Measurements from ENCODE around the gene C11orf98. TPM values are rescaled to one million over a fixed set of nuclear protein-coding genes. Genes with fewer than 3 reads are reported as not detected.
A peak's percentile ranks its signal among the peaks of the same experiment; 100 is the strongest.

Gene C11orf98
- total RNA-seq, 1 experiment from 2014 or later, result 83.6 TPM

GRCh38 chr11:62669420-62670161 is 4.6 kb upstream of the C11orf98 start:
- Histone ChIP-seq H3K36me3 (ENCODE audit: insufficient read depth, low read length) (peaks cover 9% of the 10 kb centered on the region; the same call in 1 of the 2 replicates), H3K27ac (ENCODE audit: low read length) (peak overlapping the region; percentile 42; the same call in 1 of the 2 replicates), H3K4me2 (ENCODE audit: low read depth, low read length, poor library complexity, severe bottlenecking) (peak overlapping the region; percentile 93), H3K9ac (ENCODE audit: low read length) (peak overlapping the region; percentile 14; the same call in 1 of the 2 replicates), H4K20me1 (ENCODE audit: insufficient read depth, low read depth, low read length) (no peaks in the 10 kb centered on the region; the same call in 1 of the 2 replicates), H3K4me1 (ENCODE audit: low read length) (peaks cover 49% of the 10 kb centered on the region), H2AFZ (ENCODE audit: low read length) (no peak overlapping the region), H3K9me2 (replicated peaks; ENCODE audit: insufficient read depth, low read length) (no peaks in the 10 kb centered on the region), H3K27me3 (ENCODE audit: low read length) (no peaks in the 10 kb centered on the region), H3K79me2 (ENCODE audit: low read length) (peaks cover 77% of the 10 kb centered on the region), H3K9me3 (ENCODE audit: low read length) (no peaks in the 10 kb centered on the region), H3K4me3 (ENCODE audit: low read length) (no peak overlapping the region)
- DNase-seq, result no peak

- Histone ChIP-seq H3K27me3 (ENCODE audit: low read length) (no peaks in the 10 kb centered on the region), H3K4me3 (ENCODE audit: low read length) (peak overlapping the region; percentile 100; the same call in 1 of the 2 replicates), H3K9me3 (ENCODE audit: low read length) (no peaks in the 10 kb centered on the region), H3K9ac (ENCODE audit: low read length) (peak overlapping the region; percentile 100), H3K27ac (ENCODE audit: low read length) (peak overlapping the region; percentile 88), H3K79me2 (ENCODE audit: low read length) (peaks cover 73% of the 10 kb centered on the region), H3K36me3 (ENCODE audit: insufficient read depth, low read length) (peaks cover 15% of the 10 kb centered on the region), H3K4me2 (ENCODE audit: low read depth, low read length, poor library complexity, severe bottlenecking) (peak overlapping the region; percentile 76), H3K4me1 (ENCODE audit: low read length) (peaks cover 46% of the 10 kb centered on the region), H3K9me2 (replicated peaks; ENCODE audit: insufficient read depth, low read length) (no peaks in the 10 kb centered on the region), H4K20me1 (ENCODE audit: insufficient read depth, low read depth, low read length) (no peaks in the 10 kb centered on the region; the same call in 1 of the 2 replicates), H2AFZ (ENCODE audit: low read length) (no peak overlapping the region)
- no peak for DNase-seq
These were observed 2.5 kb upstream of the C11orf98 start for GRCh38 chr11:62667460-62667859.

DNA sequence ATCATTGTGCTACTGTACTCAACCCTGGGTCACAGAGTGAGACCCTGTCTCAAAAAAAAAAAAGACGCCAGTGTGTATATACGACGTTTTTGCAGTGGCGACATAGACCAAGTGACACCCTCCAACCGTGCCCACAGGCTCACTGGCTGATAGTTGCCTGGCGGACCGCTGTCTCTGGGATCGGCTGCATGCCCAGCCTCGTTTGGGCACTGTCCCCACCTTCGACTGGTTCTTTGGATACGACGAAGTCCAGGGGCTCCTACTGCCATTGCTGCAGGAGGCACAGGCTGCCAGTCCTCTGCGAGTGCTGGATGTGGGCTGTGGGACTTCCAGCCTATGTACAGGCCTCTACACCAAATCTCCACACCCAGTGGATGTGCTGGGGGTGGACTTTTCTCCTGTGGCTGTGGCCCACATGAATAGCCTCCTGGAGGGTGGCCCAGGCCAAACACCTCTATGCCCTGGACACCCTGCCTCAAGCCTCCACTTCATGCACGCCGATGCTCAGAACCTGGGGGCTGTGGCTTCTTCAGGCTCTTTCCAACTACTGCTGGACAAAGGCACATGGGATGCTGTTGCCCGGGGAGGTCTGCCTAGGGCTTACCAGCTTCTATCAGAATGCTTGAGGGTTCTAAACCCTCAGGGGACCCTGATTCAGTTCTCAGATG is 1.4 kb upstream of the C11orf98 start:
- H3K9me2 ChIP-seq (replicated peaks; ENCODE audit: insufficient read depth, low read length), result no peaks in the 10 kb centered on the region
- H3K36me3 ChIP-seq (ENCODE audit: insufficient read depth, low read length), result peaks cover 17% of the 10 kb centered on the region
- peak overlapping the region; percentile 100 for H3K4me3 ChIP-seq (ENCODE audit: low read length)
- H3K27ac ChIP-seq (ENCODE audit: low read length), result peak overlapping the region; percentile 88
- H3K9me3 ChIP-seq (ENCODE audit: low read length), result no peaks in the 10 kb centered on the region
- peaks cover 44% of the 10 kb centered on the region for H3K4me1 ChIP-seq (ENCODE audit: low read length)
- no peaks in the 10 kb centered on the region for H3K27me3 ChIP-seq (ENCODE audit: low read length)
- H4K20me1 ChIP-seq (ENCODE audit: insufficient read depth, low read depth, low read length), result no peaks in the 10 kb centered on the region; the same call in 1 of the 2 replicates
- H2AFZ ChIP-seq (ENCODE audit: low read length), result no peak overlapping the region
- H3K9ac ChIP-seq (ENCODE audit: low read length), result peak overlapping the region; percentile 100
- peak; percentile 60 for DNase-seq
- H3K79me2 ChIP-seq (ENCODE audit: low read length), result peaks cover 65% of the 10 kb centered on the region
- H3K4me2 ChIP-seq (ENCODE audit: low read depth, low read length, poor library complexity, severe bottlenecking), result peak overlapping the region; percentile 76

DNA sequence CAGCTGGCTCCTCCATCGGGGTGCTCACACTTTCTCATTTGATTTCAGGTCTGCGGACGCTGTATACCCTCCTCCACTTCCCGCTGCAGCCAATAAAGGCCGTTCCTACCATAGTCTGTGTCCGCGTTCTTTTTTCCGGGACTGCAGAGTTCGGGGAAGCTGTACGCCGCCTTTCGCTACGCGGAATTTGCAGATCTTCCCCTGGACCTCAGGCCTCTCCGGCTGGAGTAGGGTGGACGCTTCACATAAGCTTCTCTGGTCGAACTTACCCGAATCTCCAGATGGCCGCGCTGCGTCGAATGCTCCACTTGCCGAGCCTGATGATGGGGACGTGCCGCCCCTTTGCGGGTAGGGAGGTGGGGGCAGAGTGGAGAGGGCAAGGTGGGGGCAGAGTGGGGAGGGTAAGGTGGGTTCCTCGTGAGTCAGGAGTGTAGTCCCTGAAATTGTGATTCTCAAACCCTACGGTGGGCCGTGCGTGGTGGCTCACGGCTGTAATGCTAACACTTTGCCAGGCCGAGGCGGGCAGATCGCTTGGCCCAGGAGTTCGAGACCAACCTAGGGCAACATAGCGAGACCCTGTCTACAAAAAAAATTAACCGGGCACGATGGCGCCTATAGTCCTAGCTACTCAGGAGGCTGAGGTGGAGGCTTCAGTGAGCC is 719 bp upstream of the C11orf98 start:
- peaks cover 17% of the 10 kb centered on the region for H3K36me3 ChIP-seq (ENCODE audit: insufficient read depth, low read length)
- peak overlapping the region; percentile 100 for H3K4me3 ChIP-seq (ENCODE audit: low read length)
- no peaks in the 10 kb centered on the region for H3K9me3 ChIP-seq (ENCODE audit: low read length)
- DNase-seq, result peak; percentile 81
- H2AFZ ChIP-seq (ENCODE audit: low read length), result no peak overlapping the region
- peak overlapping the region; percentile 100 for H3K9ac ChIP-seq (ENCODE audit: low read length)
- H3K27ac ChIP-seq (ENCODE audit: low read length), result peak overlapping the region; percentile 88
- H3K4me2 ChIP-seq (ENCODE audit: low read depth, low read length, poor library complexity, severe bottlenecking), result peak overlapping the region; percentile 76
- no peaks in the 10 kb centered on the region; the same call in 1 of the 2 replicates for H4K20me1 ChIP-seq (ENCODE audit: insufficient read depth, low read depth, low read length)
- H3K27me3 ChIP-seq (ENCODE audit: low read length), result no peaks in the 10 kb centered on the region
- peaks cover 40% of the 10 kb centered on the region for H3K4me1 ChIP-seq (ENCODE audit: low read length)
- peaks cover 58% of the 10 kb centered on the region for H3K79me2 ChIP-seq (ENCODE audit: low read length)
- H3K9me2 ChIP-seq (replicated peaks; ENCODE audit: insufficient read depth, low read length), result no peaks in the 10 kb centered on the region

DNA sequence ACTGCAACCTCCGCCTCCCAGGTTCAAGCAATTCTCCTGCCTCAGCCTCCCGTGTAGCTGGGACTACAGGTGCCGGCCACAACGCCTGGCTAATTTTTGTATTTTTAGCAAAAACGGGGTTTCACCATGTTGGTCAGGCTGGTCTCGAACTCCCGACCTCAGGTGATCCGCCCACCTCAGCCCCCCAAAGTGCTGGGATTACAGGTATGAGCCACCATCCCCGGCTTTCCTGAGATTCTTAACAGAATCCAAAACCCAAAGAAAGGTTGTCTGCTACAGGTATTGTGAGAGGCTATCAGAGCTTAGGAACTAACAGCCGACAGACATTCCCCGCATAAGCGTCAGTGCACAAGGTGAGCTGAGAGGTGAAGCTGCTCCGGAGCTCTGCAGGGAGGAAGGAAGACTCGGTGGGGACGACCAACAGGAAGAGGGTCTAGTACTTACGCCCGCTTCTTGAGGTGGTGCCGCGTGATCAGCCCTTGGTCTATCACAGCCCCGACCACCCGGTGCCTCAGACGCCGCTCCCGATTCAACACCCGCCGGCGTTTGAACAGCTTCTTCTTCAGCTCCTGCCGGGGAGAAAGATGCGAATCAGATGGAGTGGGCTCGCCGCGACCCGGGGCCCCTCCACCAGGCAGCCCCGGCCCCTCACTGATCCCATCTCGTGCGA is 470 bp downstream of the C11orf98 start:
- Histone ChIP-seq H3K27ac (ENCODE audit: low read length) (peak overlapping the region; percentile 88), H3K36me3 (ENCODE audit: insufficient read depth, low read length) (peaks cover 17% of the 10 kb centered on the region), H3K79me2 (ENCODE audit: low read length) (peaks cover 47% of the 10 kb centered on the region), H3K9ac (ENCODE audit: low read length) (peak overlapping the region; percentile 100), H3K4me1 (ENCODE audit: low read length) (peaks cover 30% of the 10 kb centered on the region), H3K9me2 (replicated peaks; ENCODE audit: insufficient read depth, low read length) (no peaks in the 10 kb centered on the region), H3K27me3 (ENCODE audit: low read length) (no peaks in the 10 kb centered on the region), H2AFZ (ENCODE audit: low read length) (peak overlapping the region; percentile 84; the same call in 1 of the 2 replicates), H3K4me3 (ENCODE audit: low read length) (peak overlapping the region; percentile 100), H3K4me2 (ENCODE audit: low read depth, low read length, poor library complexity, severe bottlenecking) (peak overlapping the region; percentile 76), H3K9me3 (ENCODE audit: low read length) (no peaks in the 10 kb centered on the region), H4K20me1 (ENCODE audit: insufficient read depth, low read depth, low read length) (no peaks in the 10 kb centered on the region; the same call in 1 of the 2 replicates)
- peak; percentile 89 for DNase-seq

- H3K4me3 ChIP-seq (ENCODE audit: low read length), result no peak overlapping the region
- no peaks in the 10 kb centered on the region for H3K9me2 ChIP-seq (replicated peaks; ENCODE audit: insufficient read depth, low read length)
These were observed 8.1 kb downstream of the C11orf98 start for GRCh38 chr11:62656796-62657429.

DNA sequence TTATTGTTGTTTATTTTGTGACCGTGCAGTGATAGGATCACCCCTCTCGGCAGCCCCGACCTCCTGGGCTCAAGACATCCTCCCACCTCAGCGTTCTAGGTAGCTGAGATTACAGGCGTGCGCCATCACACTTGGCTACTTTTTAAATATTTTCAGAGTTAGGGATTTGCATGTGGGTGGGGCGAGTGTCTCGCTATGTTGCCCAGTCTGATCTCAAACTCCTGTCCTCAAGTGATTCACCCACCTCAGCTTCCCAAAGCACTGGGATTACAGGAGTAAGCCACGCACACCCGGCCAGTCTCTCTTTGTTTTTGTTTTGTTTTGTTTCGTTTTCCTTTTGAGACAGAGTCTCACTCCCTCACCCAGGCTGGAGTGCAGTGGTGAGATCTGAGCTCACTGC is 10.7 kb downstream of the C11orf98 start:
- H3K9me2 ChIP-seq (replicated peaks; ENCODE audit: insufficient read depth, low read length), result no peaks in the 10 kb centered on the region
- no peaks in the 10 kb centered on the region for H4K20me1 ChIP-seq (ENCODE audit: insufficient read depth, low read depth, low read length)
- peaks cover 26% of the 10 kb centered on the region for H3K79me2 ChIP-seq (ENCODE audit: low read length)
- H3K9me3 ChIP-seq (ENCODE audit: low read length), result no peaks in the 10 kb centered on the region
- H2AFZ ChIP-seq (ENCODE audit: low read length), result 0 out of 2 replicates have a peak overlapping the region, but pooled peaks have one; percentile 20
- no peak for DNase-seq
- H3K36me3 ChIP-seq (ENCODE audit: insufficient read depth, low read length), result 0 out of 2 replicates have a peak, but pooled peaks cover 3% of the 10 kb centered on the region
- peak overlapping the region; percentile 78 for H3K4me2 ChIP-seq (ENCODE audit: low read depth, low read length, poor library complexity, severe bottlenecking)
- H3K27ac ChIP-seq (ENCODE audit: low read length), result no peak overlapping the region
- H3K27me3 ChIP-seq (ENCODE audit: low read length), result no peaks in the 10 kb centered on the region
- H3K4me3 ChIP-seq (ENCODE audit: low read length), result no peak overlapping the region
- peaks cover 15% of the 10 kb centered on the region for H3K4me1 ChIP-seq (ENCODE audit: low read length)
- no peak overlapping the region for H3K9ac ChIP-seq (ENCODE audit: low read length)

More at GRCh38 chr11:62656796-62657429, 8.1 kb downstream of the C11orf98 start:
- Histone ChIP-seq H3K4me2 (ENCODE audit: low read depth, low read length, poor library complexity, severe bottlenecking) (no peak overlapping the region), H4K20me1 (ENCODE audit: insufficient read depth, low read depth, low read length) (no peaks in the 10 kb centered on the region), H2AFZ (ENCODE audit: low read length) (peak overlapping the region; percentile 44; the same call in 1 of the 2 replicates), H3K9ac (ENCODE audit: low read length) (no peak overlapping the region), H3K27me3 (ENCODE audit: low read length) (no peaks in the 10 kb centered on the region), H3K9me3 (ENCODE audit: low read length) (no peaks in the 10 kb centered on the region), H3K27ac (ENCODE audit: low read length) (no peak overlapping the region), H3K79me2 (ENCODE audit: low read length) (peaks cover 12% of the 10 kb centered on the region), H3K4me1 (ENCODE audit: low read length) (peaks cover 8% of the 10 kb centered on the region), H3K36me3 (ENCODE audit: insufficient read depth, low read length) (no peaks in the 10 kb centered on the region; the same call in 1 of the 2 replicates)
- DNase-seq, result no peak

Data from Karpas-422 (cell line).